ENCODE measurements around the gene PRC1. TPM values are rescaled to one million over a fixed set of nuclear protein-coding genes. Genes with fewer than 3 reads are reported as not detected.

Gene PRC1
- total RNA-seq, 1 experiment from 2014 or later, result 125 TPM

DNA sequence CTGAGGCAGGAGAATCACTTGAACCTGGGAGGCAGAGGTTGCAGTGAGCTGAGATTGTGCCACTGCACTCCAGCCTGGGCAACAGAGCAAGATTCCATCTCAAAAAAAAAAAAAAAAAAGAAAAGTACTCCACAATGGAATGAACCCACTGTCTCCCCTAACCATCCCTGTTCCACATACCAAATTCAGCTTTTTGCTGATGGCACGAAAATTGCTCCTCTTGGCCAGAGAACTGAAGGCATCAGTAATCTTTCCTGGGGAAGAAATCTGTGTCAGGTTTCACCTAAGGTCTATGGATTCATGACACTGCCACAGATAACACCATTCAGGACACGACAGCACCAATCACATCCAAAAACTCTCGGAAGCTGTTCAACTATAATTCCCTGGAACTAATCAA lies 6.9 kb upstream of the PRC1 start:
- ChIA-PET POLR2A (no interaction called here), CTCF (interaction anchor here (0.8 kb wide), 1 partner anchor 44 kb away, joined by 3 read pairs; no protein-coding TSS in a partner anchor)
- TF ChIP-seq, protein P1, sequence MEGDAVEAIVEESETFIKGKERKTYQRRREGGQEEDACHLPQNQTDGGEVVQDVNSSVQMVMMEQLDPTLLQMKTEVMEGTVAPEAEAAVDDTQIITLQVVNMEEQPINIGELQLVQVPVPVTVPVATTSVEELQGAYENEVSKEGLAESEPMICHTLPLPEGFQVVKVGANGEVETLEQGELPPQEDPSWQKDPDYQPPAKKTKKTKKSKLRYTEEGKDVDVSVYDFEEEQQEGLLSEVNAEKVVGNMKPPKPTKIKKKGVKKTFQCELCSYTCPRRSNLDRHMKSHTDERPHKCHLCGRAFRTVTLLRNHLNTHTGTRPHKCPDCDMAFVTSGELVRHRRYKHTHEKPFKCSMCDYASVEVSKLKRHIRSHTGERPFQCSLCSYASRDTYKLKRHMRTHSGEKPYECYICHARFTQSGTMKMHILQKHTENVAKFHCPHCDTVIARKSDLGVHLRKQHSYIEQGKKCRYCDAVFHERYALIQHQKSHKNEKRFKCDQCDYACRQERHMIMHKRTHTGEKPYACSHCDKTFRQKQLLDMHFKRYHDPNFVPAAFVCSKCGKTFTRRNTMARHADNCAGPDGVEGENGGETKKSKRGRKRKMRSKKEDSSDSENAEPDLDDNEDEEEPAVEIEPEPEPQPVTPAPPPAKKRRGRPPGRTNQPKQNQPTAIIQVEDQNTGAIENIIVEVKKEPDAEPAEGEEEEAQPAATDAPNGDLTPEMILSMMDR (IDR thresholded peaks at IDR 0.05; ENCODE audit: unreplicated experiment), result no peak
- BruUV-seq (replicated peaks), result no TSS peak
- Mint-ChIP-seq H3K27me3 (ENCODE audit: insufficient read depth, unreplicated experiment) (no peaks in the 10 kb centered on the region), H3K9me3 (ENCODE audit: unreplicated experiment) (no peaks in the 10 kb centered on the region), H3K27ac (ENCODE audit: low read depth, unreplicated experiment) (no peak overlapping the region), H3K36me3 (ENCODE audit: insufficient read depth, unreplicated experiment) (peaks cover 69% of the 10 kb centered on the region), H3K4me3 (ENCODE audit: unreplicated experiment) (no peak overlapping the region), H3K4me1 (ENCODE audit: insufficient read depth, unreplicated experiment) (no peaks in the 10 kb centered on the region)
- DNase-seq (ENCODE audit: unreplicated experiment), result no peak
- intact Hi-C loops (cut with micrococcal nuclease), result no loop called here

DNA sequence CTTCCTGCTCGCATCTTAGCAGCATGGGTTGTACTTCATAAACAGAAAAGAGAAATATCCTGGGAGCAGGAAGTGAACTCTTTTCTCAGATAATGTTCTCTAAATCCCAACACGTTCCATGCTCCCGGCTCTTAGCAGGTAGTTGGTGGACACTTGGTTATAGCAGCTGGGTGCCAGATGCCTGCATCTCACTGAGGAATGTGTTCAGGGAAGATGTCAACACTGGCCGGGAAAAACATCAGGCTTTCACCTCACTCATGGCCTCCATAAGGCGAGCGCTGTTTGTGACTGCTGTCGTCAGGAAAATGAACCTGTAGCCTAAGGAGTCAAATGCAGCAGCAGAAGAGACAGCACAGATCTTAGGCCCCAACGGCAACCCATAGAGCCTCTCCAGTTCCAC lies 4.4 kb upstream of the PRC1 start:
- Mint-ChIP-seq H3K4me1 (ENCODE audit: insufficient read depth, unreplicated experiment) (no peaks in the 10 kb centered on the region), H3K36me3 (ENCODE audit: insufficient read depth, unreplicated experiment) (peaks cover 49% of the 10 kb centered on the region), H3K27me3 (ENCODE audit: insufficient read depth, unreplicated experiment) (no peaks in the 10 kb centered on the region), H3K27ac (ENCODE audit: low read depth, unreplicated experiment) (no peak overlapping the region), H3K9me3 (ENCODE audit: unreplicated experiment) (no peaks in the 10 kb centered on the region), H3K4me3 (ENCODE audit: unreplicated experiment) (no peak overlapping the region)
- POLR2A ChIA-PET, result no interaction called here
- no peak for DNase-seq (ENCODE audit: unreplicated experiment)
- no TSS peak for BruUV-seq (replicated peaks)
- CTCF ChIA-PET, result no interaction called here
- TF ChIP-seq, protein P1 (IDR thresholded peaks at IDR 0.05; ENCODE audit: unreplicated experiment), result no peak
- intact Hi-C loops (cut with micrococcal nuclease), result no loop called here

DNA sequence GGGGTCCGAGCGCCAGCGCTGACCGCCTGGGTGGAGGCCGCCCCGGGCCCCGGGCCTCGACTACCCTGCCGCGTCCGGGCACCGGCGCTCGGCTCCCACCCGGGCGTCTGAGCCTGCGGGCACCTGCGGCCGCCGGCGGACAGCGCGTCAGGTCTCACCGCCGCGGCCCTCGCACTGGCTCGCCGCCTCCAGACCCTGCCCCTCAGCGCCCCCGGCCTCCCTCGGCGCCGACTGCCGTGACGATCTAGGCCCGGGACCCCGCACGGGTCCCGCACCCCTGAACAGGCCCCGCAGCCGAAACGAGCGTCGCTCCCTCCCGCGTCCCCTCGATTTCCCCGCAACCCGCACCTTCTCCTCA lies 297 bp downstream of the PRC1 start:
- intact Hi-C loops (cut with micrococcal nuclease), result loop anchor here (2.0 kb wide), 1 partner anchor 37 kb away; no protein-coding TSS in a partner anchor
- H3K27ac Mint-ChIP-seq (ENCODE audit: low read depth, unreplicated experiment), result peak overlapping the region; percentile 98
- POLR2A ChIA-PET, result interaction anchor here (1.2 to 3.7 kb wide), 6 partner anchors 10 to 62 kb away, joined by 5 to 37 read pairs (median 16); partner anchors contain the start of genes HDDC3 and VPS33B
- peaks cover 9% of the 10 kb centered on the region for H3K4me1 Mint-ChIP-seq (ENCODE audit: insufficient read depth, unreplicated experiment)
- no peaks in the 10 kb centered on the region for H3K9me3 Mint-ChIP-seq (ENCODE audit: unreplicated experiment)
- no peak for DNase-seq (ENCODE audit: unreplicated experiment)
- BruUV-seq (replicated peaks), result no TSS peak
- peak overlapping the region; percentile 88 for H3K4me3 Mint-ChIP-seq (ENCODE audit: unreplicated experiment)
- TF ChIP-seq, protein P1 (IDR thresholded peaks at IDR 0.05; ENCODE audit: unreplicated experiment), result no peak
- peaks cover 19% of the 10 kb centered on the region for H3K36me3 Mint-ChIP-seq (ENCODE audit: insufficient read depth, unreplicated experiment)
- CTCF ChIA-PET, result interaction anchor here (1.0 to 1.4 kb wide), 3 partner anchors 38 to 263 kb away, joined by 3 to 8 read pairs (median 5); no protein-coding TSS in a partner anchor
- H3K27me3 Mint-ChIP-seq (ENCODE audit: insufficient read depth, unreplicated experiment), result no peaks in the 10 kb centered on the region

DNA sequence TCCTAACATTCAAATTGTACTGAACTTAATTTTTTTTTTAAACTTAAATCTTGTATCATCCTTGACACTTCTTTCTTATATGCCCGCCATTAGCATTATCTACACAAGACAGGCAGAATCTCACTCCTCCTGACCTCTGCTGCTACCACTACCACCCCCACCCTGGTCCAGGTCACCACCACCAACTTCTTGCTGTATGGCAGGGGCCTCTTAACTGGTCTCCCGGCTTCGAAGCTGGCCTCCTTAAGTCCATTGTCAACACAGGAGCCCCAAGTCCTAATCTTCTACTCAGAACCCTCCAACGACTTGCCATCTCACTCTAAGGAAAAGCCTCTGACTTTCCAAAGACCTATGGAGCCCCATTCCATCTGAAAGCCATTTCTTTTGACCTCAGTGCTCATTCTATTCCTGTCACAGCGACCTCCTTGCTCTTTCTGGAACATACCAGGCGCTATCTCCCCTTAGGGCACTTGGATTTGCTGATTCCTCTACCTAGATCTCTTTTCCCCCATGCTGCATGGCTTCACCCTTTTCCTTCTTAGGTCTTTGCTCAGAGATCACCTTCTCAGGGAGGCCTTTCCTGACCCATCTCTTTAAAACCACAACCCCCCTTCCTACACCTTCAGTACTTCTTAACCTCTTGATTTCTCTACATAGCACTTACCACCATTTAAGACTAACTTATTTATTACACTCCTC lies 2.6 kb downstream of the PRC1 start:
- intact Hi-C loops (cut with micrococcal nuclease), result no loop called here
- H3K4me3 Mint-ChIP-seq (ENCODE audit: unreplicated experiment), result no peak overlapping the region
- ChIA-PET POLR2A (interaction anchor here (2.4 kb wide), 1 partner anchor 30 kb away, joined by 8 read pairs; the partner anchor contains the start of gene VPS33B), CTCF (interaction anchor here (0.6 kb wide), 1 partner anchor 17 kb away, joined by 3 read pairs; no protein-coding TSS in a partner anchor)
- no peak for DNase-seq (ENCODE audit: unreplicated experiment)
- H3K4me1 Mint-ChIP-seq (ENCODE audit: insufficient read depth, unreplicated experiment), result peaks cover 26% of the 10 kb centered on the region
- H3K27ac Mint-ChIP-seq (ENCODE audit: low read depth, unreplicated experiment), result peak overlapping the region; percentile 98
- no TSS peak for BruUV-seq (replicated peaks)
- H3K9me3 Mint-ChIP-seq (ENCODE audit: unreplicated experiment), result no peaks in the 10 kb centered on the region
- no peaks in the 10 kb centered on the region for H3K27me3 Mint-ChIP-seq (ENCODE audit: insufficient read depth, unreplicated experiment)
- peaks cover 6% of the 10 kb centered on the region for H3K36me3 Mint-ChIP-seq (ENCODE audit: insufficient read depth, unreplicated experiment)
- TF ChIP-seq, protein P1 (IDR thresholded peaks at IDR 0.05; ENCODE audit: unreplicated experiment), result no peak
